Fibroblast of lung (primary cell): ENCODE measurements around the gene SPRR1A.

ENCODE experiments used
- EZH2 ChIP-seq: IDR thresholded peaks from 2 replicates; pipeline ENCODE4 v1.5.1; 2012; ENCODE audit warnings: low read length, control low read depth, mild to moderate bottlenecking; ENCODE audit errors: missing control alignments
- TF ChIP-seq, protein P1 (sequence below), 2 donors: IDR thresholded peaks in 1 of 2; conservative IDR thresholded peaks in 1 of 2; 1 replicate in 1 of 2; 2 replicates in 1 of 2; pipeline ENCODE4 v1.5.1; 2011 to 2012; ENCODE audit warnings: low read length in 2 of 2, control low read depth in 1 of 2, inconsistent platforms in 1 of 2, low read depth in 1 of 2, mild to moderate bottlenecking in 1 of 2

DNA sequence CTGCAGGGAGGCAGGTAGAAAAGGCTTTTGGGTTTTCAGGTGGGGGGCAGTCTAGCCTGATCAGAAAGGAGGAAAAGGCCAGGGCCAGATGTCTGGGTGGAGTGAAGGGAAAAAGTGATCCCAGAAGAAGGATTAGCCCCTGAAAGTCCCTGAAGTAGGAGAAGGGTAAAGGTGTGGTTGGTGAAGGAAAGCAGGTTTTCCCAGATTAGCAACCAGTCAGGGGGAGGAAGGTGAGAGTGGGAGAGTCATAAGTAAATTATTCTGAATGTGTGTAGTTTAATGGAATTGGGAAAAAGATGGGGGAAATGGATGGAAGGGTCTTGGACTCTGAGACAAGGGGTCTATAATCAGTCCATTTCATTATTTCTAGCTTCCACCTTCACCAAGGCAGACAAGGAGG, 647 bp upstream of the SPRR1A start:
- TF ChIP-seq, protein P1, sequence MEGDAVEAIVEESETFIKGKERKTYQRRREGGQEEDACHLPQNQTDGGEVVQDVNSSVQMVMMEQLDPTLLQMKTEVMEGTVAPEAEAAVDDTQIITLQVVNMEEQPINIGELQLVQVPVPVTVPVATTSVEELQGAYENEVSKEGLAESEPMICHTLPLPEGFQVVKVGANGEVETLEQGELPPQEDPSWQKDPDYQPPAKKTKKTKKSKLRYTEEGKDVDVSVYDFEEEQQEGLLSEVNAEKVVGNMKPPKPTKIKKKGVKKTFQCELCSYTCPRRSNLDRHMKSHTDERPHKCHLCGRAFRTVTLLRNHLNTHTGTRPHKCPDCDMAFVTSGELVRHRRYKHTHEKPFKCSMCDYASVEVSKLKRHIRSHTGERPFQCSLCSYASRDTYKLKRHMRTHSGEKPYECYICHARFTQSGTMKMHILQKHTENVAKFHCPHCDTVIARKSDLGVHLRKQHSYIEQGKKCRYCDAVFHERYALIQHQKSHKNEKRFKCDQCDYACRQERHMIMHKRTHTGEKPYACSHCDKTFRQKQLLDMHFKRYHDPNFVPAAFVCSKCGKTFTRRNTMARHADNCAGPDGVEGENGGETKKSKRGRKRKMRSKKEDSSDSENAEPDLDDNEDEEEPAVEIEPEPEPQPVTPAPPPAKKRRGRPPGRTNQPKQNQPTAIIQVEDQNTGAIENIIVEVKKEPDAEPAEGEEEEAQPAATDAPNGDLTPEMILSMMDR (conservative IDR thresholded peaks at IDR 0.05 in 1 of 2, IDR thresholded peaks at IDR 0.05 in 1 of 2; ENCODE audit: low read depth in 1 of 2, low read length in 2 of 2), result no peak
- TF ChIP-seq EZH2, result no peak
